GM23338 (cell line): ENCODE measurements around the gene C22orf39.

ENCODE experiments used
- CREB1 ChIP-seq: fragments of 250-450 bp; sonication (Bioruptor Pico); IDR thresholded peaks from 2 replicates; pipeline ENCODE4 v1.5.0; 2020; ENCODE audit warnings: low read depth, mild to moderate bottlenecking, moderate library complexity
- ETS1 ChIP-seq: IDR thresholded peaks from 2 replicates; pipeline ENCODE4 v1.6.1; 2016; ENCODE audit warnings: antibody characterized with exemption
- EZH2 ChIP-seq: fragments of 200-600 bp; sonication (generic); IDR thresholded peaks from one replicate; pipeline ENCODE4 v1.8.0; 2017; ENCODE audit warnings: antibody characterized with exemption, mild to moderate bottlenecking, low read depth; ENCODE audit not compliant: unreplicated experiment
- EZH2phosphoT487 ChIP-seq: fragments of 200-600 bp; sonication (generic); IDR thresholded peaks from one replicate; pipeline ENCODE4 v1.8.1; 2018; ENCODE audit warnings: antibody characterized with exemption; ENCODE audit not compliant: unreplicated experiment
- JUNB ChIP-seq: IDR thresholded peaks from one replicate; pipeline ENCODE4 v1.6.1; 2016; ENCODE audit warnings: antibody characterized with exemption; ENCODE audit not compliant: unreplicated experiment
- NANOG ChIP-seq: IDR thresholded peaks from 2 replicates; pipeline ENCODE4 v1.6.1; 2016; ENCODE audit warnings: antibody characterized with exemption, borderline replicate concordance
- POLR2AphosphoS5 ChIP-seq: IDR thresholded peaks from 2 replicates; pipeline ENCODE4 v1.6.1; 2016; ENCODE audit warnings: antibody characterized with exemption, low read depth
- STAT1 ChIP-seq: IDR thresholded peaks from one replicate; pipeline ENCODE4 v1.6.1; 2016; ENCODE audit warnings: antibody characterized with exemption; ENCODE audit not compliant: unreplicated experiment
- ZNF331 ChIP-seq: fragments of 250-450 bp; sonication (Bioruptor Pico); IDR thresholded peaks from 2 replicates; pipeline ENCODE4 v1.5.0; 2020; ENCODE audit warnings: low read depth, mild to moderate bottlenecking, moderate library complexity
- TF ChIP-seq, protein P1 (sequence below), 2 experiments: fragments of 200-600 bp in 1 of 2; sonication (generic) in 1 of 2; conservative IDR thresholded peaks; 2 replicates each; pipeline versions ENCODE4 v1.5.1 to v1.6.1; 2016 to 2017; ENCODE audit warnings: antibody characterized with exemption in 2 of 2, low read depth in 2 of 2, mild to moderate bottlenecking in 2 of 2, moderate library complexity in 1 of 2
- TF ChIP-seq, protein P2 (sequence below): IDR thresholded peaks from one replicate; pipeline ENCODE4 v1.6.1; 2018; ENCODE audit warnings: antibody characterized with exemption; ENCODE audit not compliant: unreplicated experiment
- TF ChIP-seq, protein P3 (sequence below): fragments of 250-450 bp; sonication (Bioruptor Pico); IDR thresholded peaks from 2 replicates; pipeline ENCODE4 v1.5.0; 2020; ENCODE audit warnings: mild to moderate bottlenecking, moderate library complexity

- TF ChIP-seq CREB1 (no peak), POLR2AphosphoS5 (no peak), STAT1 (no peak), ETS1 (no peak), JUNB (no peak), EZH2phosphoT487 (no peak), EZH2 (no peak), NANOG (no peak), ZNF331 (CRISPR knock-in tag) (no peak)
- TF ChIP-seq, protein P1, sequence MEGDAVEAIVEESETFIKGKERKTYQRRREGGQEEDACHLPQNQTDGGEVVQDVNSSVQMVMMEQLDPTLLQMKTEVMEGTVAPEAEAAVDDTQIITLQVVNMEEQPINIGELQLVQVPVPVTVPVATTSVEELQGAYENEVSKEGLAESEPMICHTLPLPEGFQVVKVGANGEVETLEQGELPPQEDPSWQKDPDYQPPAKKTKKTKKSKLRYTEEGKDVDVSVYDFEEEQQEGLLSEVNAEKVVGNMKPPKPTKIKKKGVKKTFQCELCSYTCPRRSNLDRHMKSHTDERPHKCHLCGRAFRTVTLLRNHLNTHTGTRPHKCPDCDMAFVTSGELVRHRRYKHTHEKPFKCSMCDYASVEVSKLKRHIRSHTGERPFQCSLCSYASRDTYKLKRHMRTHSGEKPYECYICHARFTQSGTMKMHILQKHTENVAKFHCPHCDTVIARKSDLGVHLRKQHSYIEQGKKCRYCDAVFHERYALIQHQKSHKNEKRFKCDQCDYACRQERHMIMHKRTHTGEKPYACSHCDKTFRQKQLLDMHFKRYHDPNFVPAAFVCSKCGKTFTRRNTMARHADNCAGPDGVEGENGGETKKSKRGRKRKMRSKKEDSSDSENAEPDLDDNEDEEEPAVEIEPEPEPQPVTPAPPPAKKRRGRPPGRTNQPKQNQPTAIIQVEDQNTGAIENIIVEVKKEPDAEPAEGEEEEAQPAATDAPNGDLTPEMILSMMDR (conservative IDR thresholded peaks at IDR 0.05; ENCODE audit: low read depth in 2 of 2): no peak
- TF ChIP-seq, protein P2, sequence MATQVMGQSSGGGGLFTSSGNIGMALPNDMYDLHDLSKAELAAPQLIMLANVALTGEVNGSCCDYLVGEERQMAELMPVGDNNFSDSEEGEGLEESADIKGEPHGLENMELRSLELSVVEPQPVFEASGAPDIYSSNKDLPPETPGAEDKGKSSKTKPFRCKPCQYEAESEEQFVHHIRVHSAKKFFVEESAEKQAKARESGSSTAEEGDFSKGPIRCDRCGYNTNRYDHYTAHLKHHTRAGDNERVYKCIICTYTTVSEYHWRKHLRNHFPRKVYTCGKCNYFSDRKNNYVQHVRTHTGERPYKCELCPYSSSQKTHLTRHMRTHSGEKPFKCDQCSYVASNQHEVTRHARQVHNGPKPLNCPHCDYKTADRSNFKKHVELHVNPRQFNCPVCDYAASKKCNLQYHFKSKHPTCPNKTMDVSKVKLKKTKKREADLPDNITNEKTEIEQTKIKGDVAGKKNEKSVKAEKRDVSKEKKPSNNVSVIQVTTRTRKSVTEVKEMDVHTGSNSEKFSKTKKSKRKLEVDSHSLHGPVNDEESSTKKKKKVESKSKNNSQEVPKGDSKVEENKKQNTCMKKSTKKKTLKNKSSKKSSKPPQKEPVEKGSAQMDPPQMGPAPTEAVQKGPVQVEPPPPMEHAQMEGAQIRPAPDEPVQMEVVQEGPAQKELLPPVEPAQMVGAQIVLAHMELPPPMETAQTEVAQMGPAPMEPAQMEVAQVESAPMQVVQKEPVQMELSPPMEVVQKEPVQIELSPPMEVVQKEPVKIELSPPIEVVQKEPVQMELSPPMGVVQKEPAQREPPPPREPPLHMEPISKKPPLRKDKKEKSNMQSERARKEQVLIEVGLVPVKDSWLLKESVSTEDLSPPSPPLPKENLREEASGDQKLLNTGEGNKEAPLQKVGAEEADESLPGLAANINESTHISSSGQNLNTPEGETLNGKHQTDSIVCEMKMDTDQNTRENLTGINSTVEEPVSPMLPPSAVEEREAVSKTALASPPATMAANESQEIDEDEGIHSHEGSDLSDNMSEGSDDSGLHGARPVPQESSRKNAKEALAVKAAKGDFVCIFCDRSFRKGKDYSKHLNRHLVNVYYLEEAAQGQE: no peak
- TF ChIP-seq, protein P3, sequence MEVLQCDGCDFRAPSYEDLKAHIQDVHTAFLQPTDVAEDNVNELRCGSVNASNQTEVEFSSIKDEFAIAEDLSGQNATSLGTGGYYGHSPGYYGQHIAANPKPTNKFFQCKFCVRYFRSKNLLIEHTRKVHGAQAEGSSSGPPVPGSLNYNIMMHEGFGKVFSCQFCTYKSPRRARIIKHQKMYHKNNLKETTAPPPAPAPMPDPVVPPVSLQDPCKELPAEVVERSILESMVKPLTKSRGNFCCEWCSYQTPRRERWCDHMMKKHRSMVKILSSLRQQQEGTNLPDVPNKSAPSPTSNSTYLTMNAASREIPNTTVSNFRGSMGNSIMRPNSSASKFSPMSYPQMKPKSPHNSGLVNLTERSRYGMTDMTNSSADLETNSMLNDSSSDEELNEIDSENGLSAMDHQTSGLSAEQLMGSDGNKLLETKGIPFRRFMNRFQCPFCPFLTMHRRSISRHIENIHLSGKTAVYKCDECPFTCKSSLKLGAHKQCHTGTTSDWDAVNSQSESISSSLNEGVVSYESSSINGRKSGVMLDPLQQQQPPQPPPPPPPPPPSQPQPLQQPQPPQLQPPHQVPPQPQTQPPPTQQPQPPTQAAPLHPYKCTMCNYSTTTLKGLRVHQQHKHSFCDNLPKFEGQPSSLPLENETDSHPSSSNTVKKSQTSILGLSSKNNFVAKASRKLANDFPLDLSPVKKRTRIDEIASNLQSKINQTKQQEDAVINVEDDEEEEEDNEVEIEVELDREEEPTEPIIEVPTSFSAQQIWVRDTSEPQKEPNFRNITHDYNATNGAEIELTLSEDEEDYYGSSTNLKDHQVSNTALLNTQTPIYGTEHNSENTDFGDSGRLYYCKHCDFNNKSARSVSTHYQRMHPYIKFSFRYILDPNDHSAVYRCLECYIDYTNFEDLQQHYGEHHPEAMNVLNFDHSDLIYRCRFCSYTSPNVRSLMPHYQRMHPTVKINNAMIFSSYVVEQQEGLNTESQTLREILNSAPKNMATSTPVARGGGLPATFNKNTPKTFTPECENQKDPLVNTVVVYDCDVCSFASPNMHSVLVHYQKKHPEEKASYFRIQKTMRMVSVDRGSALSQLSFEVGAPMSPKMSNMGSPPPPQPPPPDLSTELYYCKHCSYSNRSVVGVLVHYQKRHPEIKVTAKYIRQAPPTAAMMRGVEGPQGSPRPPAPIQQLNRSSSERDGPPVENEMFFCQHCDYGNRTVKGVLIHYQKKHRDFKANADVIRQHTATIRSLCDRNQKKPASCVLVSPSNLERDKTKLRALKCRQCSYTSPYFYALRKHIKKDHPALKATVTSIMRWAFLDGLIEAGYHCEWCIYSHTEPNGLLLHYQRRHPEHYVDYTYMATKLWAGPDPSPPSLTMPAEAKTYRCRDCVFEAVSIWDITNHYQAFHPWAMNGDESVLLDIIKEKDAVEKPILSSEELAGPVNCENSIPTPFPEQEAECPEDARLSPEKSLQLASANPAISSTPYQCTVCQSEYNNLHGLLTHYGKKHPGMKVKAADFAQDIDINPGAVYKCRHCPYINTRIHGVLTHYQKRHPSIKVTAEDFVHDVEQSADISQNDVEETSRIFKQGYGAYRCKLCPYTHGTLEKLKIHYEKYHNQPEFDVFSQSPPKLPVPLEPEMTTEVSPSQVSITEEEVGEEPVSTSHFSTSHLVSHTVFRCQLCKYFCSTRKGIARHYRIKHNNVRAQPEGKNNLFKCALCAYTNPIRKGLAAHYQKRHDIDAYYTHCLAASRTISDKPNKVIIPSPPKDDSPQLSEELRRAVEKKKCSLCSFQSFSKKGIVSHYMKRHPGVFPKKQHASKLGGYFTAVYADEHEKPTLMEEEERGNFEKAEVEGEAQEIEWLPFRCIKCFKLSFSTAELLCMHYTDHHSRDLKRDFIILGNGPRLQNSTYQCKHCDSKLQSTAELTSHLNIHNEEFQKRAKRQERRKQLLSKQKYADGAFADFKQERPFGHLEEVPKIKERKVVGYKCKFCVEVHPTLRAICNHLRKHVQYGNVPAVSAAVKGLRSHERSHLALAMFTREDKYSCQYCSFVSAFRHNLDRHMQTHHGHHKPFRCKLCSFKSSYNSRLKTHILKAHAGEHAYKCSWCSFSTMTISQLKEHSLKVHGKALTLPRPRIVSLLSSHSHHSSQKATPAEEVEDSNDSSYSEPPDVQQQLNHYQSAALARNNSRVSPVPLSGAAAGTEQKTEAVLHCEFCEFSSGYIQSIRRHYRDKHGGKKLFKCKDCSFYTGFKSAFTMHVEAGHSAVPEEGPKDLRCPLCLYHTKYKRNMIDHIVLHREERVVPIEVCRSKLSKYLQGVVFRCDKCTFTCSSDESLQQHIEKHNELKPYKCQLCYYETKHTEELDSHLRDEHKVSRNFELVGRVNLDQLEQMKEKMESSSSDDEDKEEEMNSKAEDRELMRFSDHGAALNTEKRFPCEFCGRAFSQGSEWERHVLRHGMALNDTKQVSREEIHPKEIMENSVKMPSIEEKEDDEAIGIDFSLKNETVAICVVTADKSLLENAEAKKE (CRISPR knock-in tag): no peak
Measured at GRCh38 chr22:19497245-19497644, 49.7 kb upstream of the C22orf39 start.
